Ovary (tissue), 9 donors: ENCODE measurements around the gene CA14. TPM values are rescaled to one million over a fixed set of nuclear protein-coding genes. Genes with fewer than 3 reads are reported as not detected.
"Not testable (repeated sequence)": the region's sequence is repeated elsewhere in the genome, so short reads cannot be mapped to it uniquely, and the experiment has no call there.

Source experiments
- DNase-seq, 5 donors: peaks; one replicate each; pipeline ENCODE4 v3.0.0-alpha.2; 2019 to 2020
- H3K27ac ChIP-seq, 2 donors: fragments of 200-600 bp; one replicate each; pipeline versions ENCODE4 v1.5.1 to v1.8.0; 2019 to 2022
- H3K27me3 ChIP-seq: fragments of 200-600 bp; one replicate; pipeline ENCODE4 v1.8.0; 2022
- H3K36me3 ChIP-seq: fragments of 200-600 bp; sonication (generic); one replicate; pipeline ENCODE4 v1.5.1; 2019
- H3K4me1 ChIP-seq: one replicate; pipeline ENCODE4 v1.8.1; 2013; ENCODE audit warnings: mild to moderate bottlenecking, moderate library complexity; ENCODE audit not compliant: insufficient read depth
- H3K4me3 ChIP-seq: fragments of 200-600 bp; sonication (generic); one replicate; pipeline ENCODE4 v1.5.1; 2017
- H3K9me3 ChIP-seq, 2 donors: fragments of 200-600 bp in 1 of 2; sonication (generic) in 1 of 2; one replicate each; pipeline versions ENCODE4 v1.5.1 to v1.8.1; 2013 to 2019; ENCODE audit warnings: mild to moderate bottlenecking in 1 of 2, moderate library complexity in 1 of 2
- EP300 ChIP-seq: sonication (generic); formaldehyde crosslinking; IDR thresholded peaks from one replicate; pipeline ENCODE4 v1.6.1; 2017; ENCODE audit warnings: antibody characterized with exemption
- POLR2A ChIP-seq: fragments of 450-650 bp; IDR thresholded peaks from one replicate; pipeline ENCODE4 v1.6.1; 2017; ENCODE audit warnings: antibody characterized with exemption, mild to moderate bottlenecking, moderate library complexity
- WGBS, 3 donors: extraction: QIAGEN DNeasy Blood & Tissue Kit in 1 of 3; methylation state at CpG; one replicate each; pipeline versions ENCODE4 v1.1.5 to v1.1.7; 2013 to 2017; 5-methylcytosine and 5-hydroxymethylcytosine counted together
- intact Hi-C, 4 donors: fragments of 100-400 bp; cut with DNase I; formaldehyde crosslinking; loops; one replicate each; pipeline versions ENCODE4 v1.11.0 to v1.15.1; 2022 to 2023
- polyA plus RNA-seq, 2 donors: library from polyadenylated mRNA; stranded (reverse); fragments of 200-250 nt in 1 of 2; fragments of 350-450 nt in 1 of 2; fragmentation: Illumina TruSeq in 1 of 2; extraction: RNeasy Lipid Tissue Mini Kit (QIAGEN cat#74804) in 1 of 2; gene quantifications; one replicate each; pipeline ENCODE4 v1.2.3, GENCODE V29; 2013 to 2014
- total RNA-seq, 7 donors: library from RNA; depleted of rRNA in 2 of 7; stranded (reverse); fragments of >200 nt in 2 of 7; fragmentation: NEBNext Ultra II Directional in 3 of 7; extraction: Animal tissue kit (Norgen Biotek cat#: 25700) in 3 of 7; gene quantifications; one replicate each; pipeline versions ENCODE4 v1.1.0 to v1.2.4, GENCODE V29; 2016 to 2023
- TF ChIP-seq, protein P1 (sequence below), 3 donors: fragments of 450-650 bp in 2 of 3; fragments of 200-600 bp in 1 of 3; IDR thresholded peaks; one replicate each; pipeline versions ENCODE4 v1.5.1 to v1.8.0; 2016 to 2022; ENCODE audit warnings: antibody characterized with exemption in 3 of 3, mild to moderate bottlenecking in 1 of 3
- donor health status: DM: no; HTN: no; CAD: no; lungs with moderate emphysema.
- donor health status: DM: no; HTN: no; CAD: no.
- donor health status: Bipolar disorder and iron deficiency.
- donor health status: DM: yes; HTN: yes; CAD: no.
- donor health status: DM: no; HTN: no; CAD: no.
- donor health status: DM: yes; HTN: yes; CAD: no.

The CA14 gene
- total and polyA plus RNA-seq, 9 donors: 0.23 to 5.7 (median 1.0) TPM; not detected in 1

DNA sequence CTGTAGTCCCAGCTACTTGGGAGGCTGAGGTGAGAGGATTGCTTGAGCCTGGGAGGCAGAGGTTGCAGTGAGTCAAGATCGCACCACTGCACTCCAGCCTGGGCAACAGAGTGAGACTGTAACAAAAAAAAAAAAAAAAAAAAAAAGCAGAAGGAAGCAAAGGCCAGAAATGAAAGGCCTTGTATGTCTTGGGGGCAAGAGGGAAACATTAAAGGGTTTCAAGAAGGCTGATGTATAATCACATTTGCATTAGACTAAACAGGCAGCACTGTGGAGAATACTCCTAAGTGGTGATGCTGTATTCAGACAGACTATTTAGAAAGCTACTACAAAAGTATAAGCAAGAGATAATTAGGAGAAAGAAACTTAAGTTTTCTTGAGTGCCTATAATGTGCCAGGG is 32.0 kb upstream of the CA14 start:
- Histone ChIP-seq H3K4me3 (no peak overlapping the region), H3K36me3 (no peaks in the 10 kb centered on the region), H3K9me3 (no peaks in the 10 kb centered on the region), H3K27me3 (no peaks in the 10 kb centered on the region), H3K4me1 (no peaks in the 10 kb centered on the region), H3K27ac (no peak overlapping the region)
- TF ChIP-seq EP300 (no peak), POLR2A (no peak)
- TF ChIP-seq, protein P1, sequence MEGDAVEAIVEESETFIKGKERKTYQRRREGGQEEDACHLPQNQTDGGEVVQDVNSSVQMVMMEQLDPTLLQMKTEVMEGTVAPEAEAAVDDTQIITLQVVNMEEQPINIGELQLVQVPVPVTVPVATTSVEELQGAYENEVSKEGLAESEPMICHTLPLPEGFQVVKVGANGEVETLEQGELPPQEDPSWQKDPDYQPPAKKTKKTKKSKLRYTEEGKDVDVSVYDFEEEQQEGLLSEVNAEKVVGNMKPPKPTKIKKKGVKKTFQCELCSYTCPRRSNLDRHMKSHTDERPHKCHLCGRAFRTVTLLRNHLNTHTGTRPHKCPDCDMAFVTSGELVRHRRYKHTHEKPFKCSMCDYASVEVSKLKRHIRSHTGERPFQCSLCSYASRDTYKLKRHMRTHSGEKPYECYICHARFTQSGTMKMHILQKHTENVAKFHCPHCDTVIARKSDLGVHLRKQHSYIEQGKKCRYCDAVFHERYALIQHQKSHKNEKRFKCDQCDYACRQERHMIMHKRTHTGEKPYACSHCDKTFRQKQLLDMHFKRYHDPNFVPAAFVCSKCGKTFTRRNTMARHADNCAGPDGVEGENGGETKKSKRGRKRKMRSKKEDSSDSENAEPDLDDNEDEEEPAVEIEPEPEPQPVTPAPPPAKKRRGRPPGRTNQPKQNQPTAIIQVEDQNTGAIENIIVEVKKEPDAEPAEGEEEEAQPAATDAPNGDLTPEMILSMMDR (IDR thresholded peaks at IDR 0.05): no peak
- 93 to 100% (median 100%) methylated on average over 1 of the region's 1 CpG for WGBS, 3 donors
- no peak for DNase-seq
- intact Hi-C loops: no loop called here

DNA sequence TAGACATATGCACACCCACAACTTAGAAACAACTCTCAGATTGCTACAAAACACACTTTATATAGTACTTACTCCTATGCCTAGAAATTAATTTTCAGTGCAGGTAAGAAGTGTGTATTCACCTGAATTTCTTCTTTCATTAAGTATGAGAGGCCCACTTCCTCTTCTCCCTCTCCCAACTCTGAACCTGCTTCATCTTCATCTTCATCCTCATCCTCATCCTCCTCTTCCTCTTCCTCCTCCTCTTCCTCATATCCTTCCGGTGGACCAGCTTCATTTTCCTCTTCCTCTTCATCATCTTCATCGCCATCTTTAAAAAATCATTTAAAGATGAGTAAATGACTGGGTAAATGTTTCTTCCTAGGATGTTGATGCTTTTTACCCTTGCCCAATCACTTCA is 31.1 kb upstream of the CA14 start:
- DNase-seq: no peak
- no peaks in the 10 kb centered on the region for H3K9me3 ChIP-seq
- WGBS, 3 donors: 85 to 96% (median 88%) methylated on average over 2 of the region's 2 CpGs
- intact Hi-C loops: no loop called here
- no peaks in the 10 kb centered on the region for H3K36me3 ChIP-seq
- no peak for TF ChIP-seq POLR2A
- TF ChIP-seq, protein P1 (IDR thresholded peaks at IDR 0.05): no peak
- TF ChIP-seq EP300: no peak
- no peaks in the 10 kb centered on the region for H3K4me1 ChIP-seq
- H3K27me3 ChIP-seq: no peaks in the 10 kb centered on the region
- no peak overlapping the region for H3K4me3 ChIP-seq
- H3K27ac ChIP-seq: no peak overlapping the region

DNA sequence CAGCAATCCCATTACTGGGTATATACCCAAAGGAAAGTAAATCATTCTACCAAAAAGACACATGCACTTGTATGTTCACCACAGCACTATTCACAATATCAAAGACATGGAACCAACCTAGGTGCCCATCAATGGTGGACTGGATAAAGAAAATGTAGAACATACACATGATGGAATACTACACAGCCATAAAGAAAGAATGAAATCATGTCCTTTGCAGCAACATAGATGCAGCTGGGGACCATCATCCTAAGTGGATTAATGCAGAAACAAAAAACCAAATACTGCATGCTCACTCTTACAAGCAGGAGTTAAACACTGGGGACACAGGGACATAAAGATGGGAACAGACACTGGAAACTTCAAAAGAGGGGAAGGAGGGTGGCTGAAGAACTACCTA is 30.3 kb upstream of the CA14 start:
- TF ChIP-seq, protein P1 (IDR thresholded peaks at IDR 0.05): no peak
- TF ChIP-seq EP300 (no peak), POLR2A (no peak)
- intact Hi-C loops: no loop called here
- H3K27me3 ChIP-seq: no peaks in the 10 kb centered on the region
- H3K4me3 ChIP-seq: no peak overlapping the region
- no peak for DNase-seq
- H3K4me1 ChIP-seq: no peaks in the 10 kb centered on the region
- H3K27ac ChIP-seq: no peak overlapping the region
- H3K36me3 ChIP-seq: no peaks in the 10 kb centered on the region
- no peaks in the 10 kb centered on the region for H3K9me3 ChIP-seq

DNA sequence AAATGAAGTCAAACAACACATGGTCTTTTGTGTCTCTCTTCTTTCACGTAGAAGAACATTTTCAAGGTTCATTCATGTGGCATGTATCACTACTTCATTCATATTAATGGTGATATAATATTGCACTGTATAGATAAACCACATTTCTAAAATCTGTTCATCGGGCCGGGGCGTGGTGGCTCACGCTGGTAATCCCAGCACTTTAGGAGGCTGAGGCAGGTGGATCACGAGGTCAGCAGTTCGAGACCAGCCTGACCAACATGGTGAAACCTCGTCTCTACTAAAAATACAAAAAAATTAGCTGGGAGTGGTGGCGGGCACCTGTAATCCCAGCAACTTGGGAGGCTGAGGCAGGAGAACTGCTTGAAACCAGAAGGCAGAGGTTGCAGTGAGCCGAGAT is 29.3 kb upstream of the CA14 start:
- H3K4me3 ChIP-seq, H3K9me3 ChIP-seq, H3K27ac ChIP-seq, intact Hi-C loops, H3K27me3 ChIP-seq, H3K4me1 ChIP-seq, DNase-seq, H3K36me3 ChIP-seq: not testable (repeated sequence)
- WGBS, 3 donors: 93 to 97% (median 94%) methylated on average over 10 of the region's 10 CpGs

DNA sequence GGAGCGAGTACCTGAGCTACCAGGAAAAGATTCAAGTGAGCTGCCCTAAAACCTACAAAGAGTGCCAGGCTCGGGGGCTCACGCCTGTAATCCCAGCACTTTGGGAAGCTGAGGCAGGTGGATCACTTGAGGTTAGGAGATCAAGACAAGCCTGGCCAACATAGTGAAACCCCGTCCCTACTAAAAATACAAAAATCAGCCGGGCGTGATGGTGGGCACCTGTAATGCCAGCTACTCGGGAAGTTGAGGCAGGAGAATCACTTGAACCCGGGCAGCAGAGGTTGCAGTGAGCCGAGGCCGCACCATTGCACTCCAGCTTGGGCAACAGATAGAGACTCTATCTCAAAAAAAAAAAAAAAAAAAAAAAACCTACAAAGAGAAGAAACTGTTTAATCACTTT is 24.7 kb upstream of the CA14 start:
- H3K27ac ChIP-seq, H3K27me3 ChIP-seq, H3K9me3 ChIP-seq, H3K4me1 ChIP-seq, H3K36me3 ChIP-seq, DNase-seq, intact Hi-C loops, H3K4me3 ChIP-seq: not testable (repeated sequence)
- WGBS, 3 donors: 91 to 94% (median 93%) methylated on average over 10 of the region's 10 CpGs
